ENCODE data around the gene AVEN. TPM values are rescaled to one million over a fixed set of nuclear protein-coding genes. Genes with fewer than 3 reads are reported as not detected.
"Not testable (repeated sequence)": the region's sequence is repeated elsewhere in the genome, so short reads cannot be mapped to it uniquely, and the experiment has no call there.

AVEN gene
- polyA plus RNA-seq, 3 donors, result 2.3 to 4.8 (median 3.4) TPM

GRCh38 chr15:34023907-34024306 is 15.1 kb downstream of the AVEN start:
- no CpG with 5 or more reads among the region's 1 CpG for WGBS (ENCODE audit: insufficient coverage)
- peaks cover 0 to 4% (median 0%) of the 10 kb centered on the region in 3 donors for H3K27me3 Mint-ChIP-seq (ENCODE audit: low read depth in 3 of 3)
- H4K20me1 ChIP-seq (ENCODE audit: insufficient read depth, low read length), result no peaks in the 10 kb centered on the region
- H3K4me1 ChIP-seq (ENCODE audit: control insufficient read depth in 1 of 2, insufficient read depth in 2 of 2, low read length in 2 of 2), result no peaks in the 10 kb centered on the region
- TF ChIP-seq CTCF (IDR thresholded peaks at IDR 0.05), result no peak
- no peaks in the 10 kb centered on the region for H3K36me3 ChIP-seq (replicated peaks in 1 of 2; ENCODE audit: control insufficient read depth in 1 of 2, insufficient read depth in 2 of 2, low read length in 2 of 2)
- DNase-seq, result no peak
- H3K9ac ChIP-seq (ENCODE audit: insufficient read depth, low read length, poor library complexity, severe bottlenecking), result no peak overlapping the region
- peaks cover 5% of the 10 kb centered on the region for H3K4me1 Mint-ChIP-seq
- H3K4me2 ChIP-seq (replicated peaks; ENCODE audit: extremely low read depth, low read length, poor library complexity, severe bottlenecking), result no peak overlapping the region
- H3K9me3 ChIP-seq (replicated peaks in 1 of 2; ENCODE audit: control insufficient read depth in 1 of 2, insufficient read depth in 1 of 2, low read length in 2 of 2), result peaks cover 1 to 2% of the 10 kb centered on the region in 2 donors
- no peak overlapping the region for H3K27ac Mint-ChIP-seq
- intact Hi-C loops (cut with micrococcal nuclease), result no loop called here
- H3K9me3 Mint-ChIP-seq, result peaks cover 0 to 7% (median 2%) of the 10 kb centered on the region in 7 donors
- no peaks in the 10 kb centered on the region for H3K79me2 ChIP-seq (ENCODE audit: insufficient read depth, low read length)
- H3K4me3 ChIP-seq (replicated peaks in 1 of 3; ENCODE audit: low read depth in 2 of 3, low read length in 3 of 3), result no peak overlapping the region
- H2AFZ ChIP-seq (ENCODE audit: insufficient read depth, low read depth, low read length, poor library complexity, severe bottlenecking), result no peak overlapping the region
- no peak overlapping the region for H3K27ac ChIP-seq (ENCODE audit: low read depth in 1 of 2, low read length in 2 of 2)
- H3K4me3 Mint-ChIP-seq, result no peak overlapping the region
- H3K27me3 ChIP-seq (ENCODE audit: control insufficient read depth in 2 of 2, insufficient read depth in 2 of 2, low read length in 2 of 2), result no peaks in the 10 kb centered on the region
- H3K36me3 Mint-ChIP-seq, result no peaks in the 10 kb centered on the region

GRCh38 chr15:34019369-34019990 is 19.5 kb downstream of the AVEN start:
- H3K36me3 ChIP-seq (replicated peaks in 1 of 2; ENCODE audit: control insufficient read depth in 1 of 2, insufficient read depth in 2 of 2, low read length in 2 of 2), result no peaks in the 10 kb centered on the region
- H3K4me1 ChIP-seq (ENCODE audit: control insufficient read depth in 1 of 2, insufficient read depth in 2 of 2, low read length in 2 of 2), result no peaks in the 10 kb centered on the region
- H3K4me3 ChIP-seq (replicated peaks in 1 of 3; ENCODE audit: low read depth in 2 of 3, low read length in 3 of 3), result no peak overlapping the region
- peaks cover 0 to 5% of the 10 kb centered on the region in 2 donors for H3K9me3 ChIP-seq (replicated peaks in 1 of 2; ENCODE audit: control insufficient read depth in 1 of 2, insufficient read depth in 1 of 2, low read length in 2 of 2)
- no peaks in the 10 kb centered on the region for H3K79me2 ChIP-seq (ENCODE audit: insufficient read depth, low read length)
- TF ChIP-seq CTCF (IDR thresholded peaks at IDR 0.05), result no peak
- Mint-ChIP-seq H3K4me3 (no peak overlapping the region), H3K4me1 (no peaks in the 10 kb centered on the region), H3K36me3 (no peaks in the 10 kb centered on the region), H3K27me3 (ENCODE audit: low read depth in 3 of 3) (no peaks in the 10 kb centered on the region), H3K27ac (no peak overlapping the region), H3K9me3 (peaks cover 0 to 11% (median 4%) of the 10 kb centered on the region in 7 donors)
- DNase-seq, result no peak
- intact Hi-C loops (cut with micrococcal nuclease), result no loop called here
- WGBS (ENCODE audit: insufficient coverage), result no CpG with 5 or more reads among the region's 3 CpGs
- H3K4me2 ChIP-seq (replicated peaks; ENCODE audit: extremely low read depth, low read length, poor library complexity, severe bottlenecking), result no peak overlapping the region
- H3K27me3 ChIP-seq (ENCODE audit: control insufficient read depth in 2 of 2, insufficient read depth in 2 of 2, low read length in 2 of 2), result no peaks in the 10 kb centered on the region
- no peak overlapping the region for H3K27ac ChIP-seq (ENCODE audit: low read depth in 1 of 2, low read length in 2 of 2)
- no peaks in the 10 kb centered on the region for H4K20me1 ChIP-seq (ENCODE audit: insufficient read depth, low read length)
- no peak overlapping the region for H2AFZ ChIP-seq (ENCODE audit: insufficient read depth, low read depth, low read length, poor library complexity, severe bottlenecking)
- no peak overlapping the region for H3K9ac ChIP-seq (ENCODE audit: insufficient read depth, low read length, poor library complexity, severe bottlenecking)

GRCh38 chr15:34018738-34019137 is 20.3 kb downstream of the AVEN start:
- H3K4me1 ChIP-seq (ENCODE audit: control insufficient read depth in 1 of 2, insufficient read depth in 2 of 2, low read length in 2 of 2); H3K27ac Mint-ChIP-seq; H3K4me1 Mint-ChIP-seq; H3K4me3 ChIP-seq (replicated peaks in 1 of 3; ENCODE audit: low read depth in 2 of 3, low read length in 3 of 3); H3K9me3 ChIP-seq (replicated peaks in 1 of 2; ENCODE audit: control insufficient read depth in 1 of 2, insufficient read depth in 1 of 2, low read length in 2 of 2); H3K27me3 ChIP-seq (ENCODE audit: control insufficient read depth in 2 of 2, insufficient read depth in 2 of 2, low read length in 2 of 2); H2AFZ ChIP-seq (ENCODE audit: insufficient read depth, low read depth, low read length, poor library complexity, severe bottlenecking); intact Hi-C loops (cut with micrococcal nuclease); H4K20me1 ChIP-seq (ENCODE audit: insufficient read depth, low read length); H3K27me3 Mint-ChIP-seq (ENCODE audit: low read depth in 3 of 3); H3K36me3 Mint-ChIP-seq; H3K27ac ChIP-seq (ENCODE audit: low read depth in 1 of 2, low read length in 2 of 2); DNase-seq; H3K4me3 Mint-ChIP-seq; H3K4me2 ChIP-seq (replicated peaks; ENCODE audit: extremely low read depth, low read length, poor library complexity, severe bottlenecking); H3K9ac ChIP-seq (ENCODE audit: insufficient read depth, low read length, poor library complexity, severe bottlenecking); H3K36me3 ChIP-seq (replicated peaks in 1 of 2; ENCODE audit: control insufficient read depth in 1 of 2, insufficient read depth in 2 of 2, low read length in 2 of 2); H3K79me2 ChIP-seq (ENCODE audit: insufficient read depth, low read length): not testable (repeated sequence)
- whole genome bisulfite sequencing (ENCODE audit: insufficient coverage), result no CpG with 5 or more reads among the region's 2 CpGs
- peaks cover 0 to 11% (median 4%) of the 10 kb centered on the region in 7 donors for H3K9me3 Mint-ChIP-seq
